ENCODE measurements around the gene ZNF532. TPM values are rescaled to one million over a fixed set of nuclear protein-coding genes. Genes with fewer than 3 reads are reported as not detected.

Gene ZNF532
- total RNA-seq, 4 donors from 2014 or later = 16.2 to 26.9 (median 22.7) TPM

DNA sequence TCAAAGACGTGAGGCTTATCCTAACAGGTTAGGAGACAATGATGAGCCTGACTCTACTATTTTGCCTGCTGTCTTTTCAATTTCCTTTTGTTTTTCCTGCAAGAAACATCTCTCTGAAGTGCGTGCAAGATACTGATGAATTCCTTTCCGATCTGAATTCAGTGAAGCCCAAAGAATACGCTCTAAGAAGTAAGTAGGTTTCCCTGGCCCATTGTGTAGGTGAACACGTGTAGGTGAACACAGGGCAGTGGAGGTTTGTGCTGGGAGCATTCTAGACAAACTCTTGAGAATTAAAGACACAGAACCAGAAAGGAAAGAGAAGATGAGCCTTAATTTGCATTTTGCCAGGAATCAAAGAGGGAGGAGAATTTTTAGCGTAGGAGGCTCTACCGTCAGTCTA is 132.0 kb downstream of the ZNF532 start:
- Histone ChIP-seq H3K27me3 (no peaks in the 10 kb centered on the region), H3K36me3 (no peaks in the 10 kb centered on the region), H3K9me3 (no peaks in the 10 kb centered on the region), H3K27ac (peak overlapping the region in 3 of 4 donors; percentile 29 to 57 (median 30)), H3K4me3 (no peak overlapping the region), H3K4me1 (peaks cover 0 to 6% (median 0%) of the 10 kb centered on the region in 4 donors)
- in situ Hi-C loops (cut with MboI; ENCODE audit: low pct_ligation_motif_present in 1 of 4, low pct_unique_long_range_greater_than_20kb in 1 of 4, low sequenced_read_pairs in 3 of 4) (no loop called here), intact Hi-C loops (cut with DNase I; ENCODE audit: low total_unique reads) (no loop called here)
- no peak for DNase-seq
- TF ChIP-seq EP300 (IDR thresholded peaks at IDR 0.05; ENCODE audit: low read depth) (no peak), POLR2AphosphoS5 (IDR thresholded peaks at IDR 0.05) (no peak)
- WGBS, 2 donors (ENCODE audit: low coverage in 1 of 2) = 74% methylated on average over 7 of the region's 7 CpGs

DNA sequence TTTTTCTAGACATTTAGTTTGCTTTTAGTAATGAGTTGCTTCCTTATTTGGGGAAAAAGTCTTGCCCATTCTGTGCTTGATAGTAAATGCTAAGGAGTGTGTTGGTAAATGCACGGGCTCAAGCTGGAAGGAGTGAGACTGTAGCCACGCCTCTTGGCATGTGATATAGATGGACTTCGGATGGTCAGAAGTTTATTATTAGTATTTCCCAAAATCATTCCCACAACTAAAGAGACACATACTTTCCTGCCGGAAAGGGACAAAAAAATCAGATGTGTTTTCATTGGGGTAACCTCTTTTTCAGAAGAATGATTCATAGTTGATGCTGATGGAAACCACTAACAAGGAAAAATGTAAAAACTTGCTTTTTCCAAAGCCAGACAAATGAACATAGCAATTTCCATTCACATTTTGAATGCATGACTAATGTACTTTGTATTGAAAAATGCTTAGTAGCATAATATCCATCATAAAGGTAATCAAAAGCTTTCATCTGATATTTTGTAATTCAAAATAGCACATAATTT is 133.2 kb downstream of the ZNF532 start:
- intact Hi-C loops (cut with DNase I; ENCODE audit: low total_unique reads) (no loop called here), in situ Hi-C loops (cut with MboI; ENCODE audit: low pct_ligation_motif_present in 1 of 4, low pct_unique_long_range_greater_than_20kb in 1 of 4, low sequenced_read_pairs in 3 of 4) (no loop called here)
- no peaks in the 10 kb centered on the region for H3K4me1 ChIP-seq
- no peak for DNase-seq
- H3K27me3 ChIP-seq = no peaks in the 10 kb centered on the region
- no peaks in the 10 kb centered on the region for H3K9me3 ChIP-seq
- no peak overlapping the region for H3K4me3 ChIP-seq
- H3K27ac ChIP-seq = peak overlapping the region; percentile 1 to 57 (median 38)
- TF ChIP-seq POLR2A (IDR thresholded peaks at IDR 0.05) (no peak), POLR2AphosphoS5 (IDR thresholded peaks at IDR 0.05) (no peak), EP300 (IDR thresholded peaks at IDR 0.05; ENCODE audit: low read depth) (no peak)
- TF ChIP-seq, protein P1, sequence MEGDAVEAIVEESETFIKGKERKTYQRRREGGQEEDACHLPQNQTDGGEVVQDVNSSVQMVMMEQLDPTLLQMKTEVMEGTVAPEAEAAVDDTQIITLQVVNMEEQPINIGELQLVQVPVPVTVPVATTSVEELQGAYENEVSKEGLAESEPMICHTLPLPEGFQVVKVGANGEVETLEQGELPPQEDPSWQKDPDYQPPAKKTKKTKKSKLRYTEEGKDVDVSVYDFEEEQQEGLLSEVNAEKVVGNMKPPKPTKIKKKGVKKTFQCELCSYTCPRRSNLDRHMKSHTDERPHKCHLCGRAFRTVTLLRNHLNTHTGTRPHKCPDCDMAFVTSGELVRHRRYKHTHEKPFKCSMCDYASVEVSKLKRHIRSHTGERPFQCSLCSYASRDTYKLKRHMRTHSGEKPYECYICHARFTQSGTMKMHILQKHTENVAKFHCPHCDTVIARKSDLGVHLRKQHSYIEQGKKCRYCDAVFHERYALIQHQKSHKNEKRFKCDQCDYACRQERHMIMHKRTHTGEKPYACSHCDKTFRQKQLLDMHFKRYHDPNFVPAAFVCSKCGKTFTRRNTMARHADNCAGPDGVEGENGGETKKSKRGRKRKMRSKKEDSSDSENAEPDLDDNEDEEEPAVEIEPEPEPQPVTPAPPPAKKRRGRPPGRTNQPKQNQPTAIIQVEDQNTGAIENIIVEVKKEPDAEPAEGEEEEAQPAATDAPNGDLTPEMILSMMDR (IDR thresholded peaks at IDR 0.05) = no peak
- no peaks in the 10 kb centered on the region for H3K36me3 ChIP-seq
- WGBS, 2 donors (ENCODE audit: low coverage in 1 of 2) = 41 to 44% methylated on average over 4 of the region's 4 CpGs

DNA sequence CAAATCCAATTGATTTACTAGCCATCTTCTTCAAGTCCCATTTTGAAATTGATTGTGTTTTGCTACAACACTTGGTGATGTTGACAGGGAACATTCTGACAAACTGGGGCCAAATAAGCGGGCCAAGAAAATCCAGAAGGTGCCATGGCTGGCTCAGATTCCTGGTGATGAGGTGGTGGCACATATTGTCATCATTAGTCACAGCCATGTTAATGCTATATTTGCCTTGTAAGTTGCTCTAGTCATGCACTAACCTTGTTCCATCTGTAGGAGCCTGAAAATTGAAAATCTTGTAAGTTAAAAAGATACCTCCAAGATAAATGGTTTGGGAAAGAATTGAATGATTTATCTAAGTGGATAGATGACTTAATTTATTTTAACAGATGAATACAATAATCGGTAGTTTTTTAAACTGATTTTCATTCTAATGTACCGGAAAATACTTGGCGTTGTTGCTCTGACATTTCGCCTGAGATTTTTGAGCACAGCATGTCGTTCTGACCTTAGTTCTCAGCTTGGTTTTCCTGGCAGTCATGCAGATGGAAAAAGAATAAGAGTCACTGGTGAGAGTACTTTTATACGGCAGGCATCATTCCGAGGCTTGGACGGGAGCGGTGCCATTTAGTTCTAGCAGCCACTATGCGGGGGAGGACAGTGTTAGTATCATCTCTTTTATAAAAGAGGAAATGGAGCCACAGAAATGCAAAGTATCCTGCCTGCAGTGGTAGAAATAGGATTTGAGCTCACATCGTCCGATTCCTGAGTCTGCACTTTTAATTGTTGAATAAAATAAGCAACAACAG is 133.9 kb downstream of the ZNF532 start:
- WGBS, 2 donors (ENCODE audit: low coverage in 1 of 2) = 63 to 73% methylated on average over 12 to 13 of the region's 13 CpGs
- in situ Hi-C loops (cut with MboI; ENCODE audit: low pct_ligation_motif_present in 1 of 4, low pct_unique_long_range_greater_than_20kb in 1 of 4, low sequenced_read_pairs in 3 of 4) = no loop called here
- intact Hi-C loops (cut with DNase I; ENCODE audit: low total_unique reads) = no loop called here
- Histone ChIP-seq H3K27me3 (no peaks in the 10 kb centered on the region), H3K27ac (peak overlapping the region; percentile 1 to 43 (median 22)), H3K4me1 (no peaks in the 10 kb centered on the region), H3K4me3 (no peak overlapping the region), H3K36me3 (no peaks in the 10 kb centered on the region), H3K9me3 (no peaks in the 10 kb centered on the region)
- TF ChIP-seq, protein P1 (IDR thresholded peaks at IDR 0.05) = no peak
- no peak for TF ChIP-seq POLR2AphosphoS5 (IDR thresholded peaks at IDR 0.05)
- TF ChIP-seq EP300 (IDR thresholded peaks at IDR 0.05; ENCODE audit: low read depth) = no peak
- TF ChIP-seq POLR2A (IDR thresholded peaks at IDR 0.05) = no peak
- peak; percentile 14 for DNase-seq

DNA sequence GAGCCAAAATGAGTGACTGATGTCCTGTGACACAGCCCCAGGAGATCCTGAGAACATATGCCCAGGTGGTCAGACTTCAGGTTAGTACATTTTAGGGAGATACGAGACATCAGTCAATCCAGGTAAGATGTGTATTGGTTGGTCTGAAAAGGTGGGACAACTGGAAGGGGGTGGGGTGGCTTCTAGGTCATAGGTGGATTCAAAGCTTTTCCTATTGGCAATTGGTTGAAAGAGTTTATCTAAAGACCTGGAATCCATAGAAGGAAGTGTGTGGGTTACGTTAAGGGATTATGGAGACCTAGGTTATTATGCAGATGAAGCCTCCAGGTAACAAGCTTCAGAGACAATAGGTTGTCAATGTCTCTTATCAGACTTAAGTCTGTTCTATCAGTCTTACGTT is 136.5 kb downstream of the ZNF532 start:
- H3K27me3 ChIP-seq = no peaks in the 10 kb centered on the region
- TF ChIP-seq POLR2AphosphoS5 (IDR thresholded peaks at IDR 0.05) (no peak), POLR2A (IDR thresholded peaks at IDR 0.05) (no peak), EP300 (IDR thresholded peaks at IDR 0.05; ENCODE audit: low read depth) (no peak)
- TF ChIP-seq, protein P1 (IDR thresholded peaks at IDR 0.05) = no peak
- no peaks in the 10 kb centered on the region for H3K9me3 ChIP-seq
- in situ Hi-C loops (cut with MboI; ENCODE audit: low pct_ligation_motif_present in 1 of 4, low pct_unique_long_range_greater_than_20kb in 1 of 4, low sequenced_read_pairs in 3 of 4) = no loop called here
- intact Hi-C loops (cut with DNase I; ENCODE audit: low total_unique reads) = no loop called here
- DNase-seq = no peak
- H3K27ac ChIP-seq = no peak overlapping the region
- no peaks in the 10 kb centered on the region for H3K4me1 ChIP-seq
- 87 to 100% methylated on average over 1 to 3 of the region's 3 CpGs for WGBS, 2 donors (ENCODE audit: low coverage in 1 of 2)
- no peak overlapping the region for H3K4me3 ChIP-seq
- no peaks in the 10 kb centered on the region for H3K36me3 ChIP-seq
